Muscle layer of duodenum (tissue), 2 donors: ENCODE measurements around the gene PADI4.
"Not testable (repeated sequence)": the region's sequence is repeated elsewhere in the genome, so short reads cannot be mapped to it uniquely, and the experiment has no call there.

Experiments
- H3K27ac ChIP-seq: one replicate; pipeline ENCODE4 v1.7.0; 2013; ENCODE audit warnings: mild to moderate bottlenecking, low read length
- H3K27me3 ChIP-seq: one replicate; pipeline ENCODE4 v1.7.0; 2013; ENCODE audit warnings: low read depth, mild to moderate bottlenecking, control low read depth, low read length
- H3K36me3 ChIP-seq, 2 donors: one replicate each; pipeline ENCODE4 v1.7.0; 2013; ENCODE audit warnings: low read length in 2 of 2, control low read depth in 1 of 2, mild to moderate bottlenecking in 1 of 2; ENCODE audit not compliant: insufficient read depth in 2 of 2, control insufficient read depth in 1 of 2
- H3K4me1 ChIP-seq, 2 donors: one replicate each; pipeline ENCODE4 v1.7.0; 2013; ENCODE audit warnings: low read length in 2 of 2, mild to moderate bottlenecking in 2 of 2, control low read depth in 1 of 2, moderate library complexity in 1 of 2; ENCODE audit not compliant: insufficient read depth in 2 of 2, control insufficient read depth in 1 of 2
- H3K4me3 ChIP-seq, 2 donors: one replicate each; pipeline ENCODE4 v1.7.0; 2013; ENCODE audit warnings: low read length in 2 of 2, low read depth in 1 of 2, mild to moderate bottlenecking in 1 of 2
- H3K9me3 ChIP-seq, 2 donors: one replicate each; pipeline ENCODE4 v1.7.0; 2013; ENCODE audit warnings: low read length in 2 of 2, control low read depth in 1 of 2, mild to moderate bottlenecking in 1 of 2; ENCODE audit not compliant: control insufficient read depth in 1 of 2
- donor health status: healthy.

The PADI4 gene

GRCh38 chr1:17404820-17405219 lies 96.8 kb downstream of the PADI4 start:
- H3K27ac ChIP-seq, result no peak overlapping the region
- H3K36me3 ChIP-seq, result peaks cover 9 to 21% of the 10 kb centered on the region in 2 donors
- no peak overlapping the region for H3K4me3 ChIP-seq
- H3K27me3 ChIP-seq, result no peaks in the 10 kb centered on the region
- no peaks in the 10 kb centered on the region for H3K9me3 ChIP-seq
- H3K4me1 ChIP-seq, result no peaks in the 10 kb centered on the region

DNA sequence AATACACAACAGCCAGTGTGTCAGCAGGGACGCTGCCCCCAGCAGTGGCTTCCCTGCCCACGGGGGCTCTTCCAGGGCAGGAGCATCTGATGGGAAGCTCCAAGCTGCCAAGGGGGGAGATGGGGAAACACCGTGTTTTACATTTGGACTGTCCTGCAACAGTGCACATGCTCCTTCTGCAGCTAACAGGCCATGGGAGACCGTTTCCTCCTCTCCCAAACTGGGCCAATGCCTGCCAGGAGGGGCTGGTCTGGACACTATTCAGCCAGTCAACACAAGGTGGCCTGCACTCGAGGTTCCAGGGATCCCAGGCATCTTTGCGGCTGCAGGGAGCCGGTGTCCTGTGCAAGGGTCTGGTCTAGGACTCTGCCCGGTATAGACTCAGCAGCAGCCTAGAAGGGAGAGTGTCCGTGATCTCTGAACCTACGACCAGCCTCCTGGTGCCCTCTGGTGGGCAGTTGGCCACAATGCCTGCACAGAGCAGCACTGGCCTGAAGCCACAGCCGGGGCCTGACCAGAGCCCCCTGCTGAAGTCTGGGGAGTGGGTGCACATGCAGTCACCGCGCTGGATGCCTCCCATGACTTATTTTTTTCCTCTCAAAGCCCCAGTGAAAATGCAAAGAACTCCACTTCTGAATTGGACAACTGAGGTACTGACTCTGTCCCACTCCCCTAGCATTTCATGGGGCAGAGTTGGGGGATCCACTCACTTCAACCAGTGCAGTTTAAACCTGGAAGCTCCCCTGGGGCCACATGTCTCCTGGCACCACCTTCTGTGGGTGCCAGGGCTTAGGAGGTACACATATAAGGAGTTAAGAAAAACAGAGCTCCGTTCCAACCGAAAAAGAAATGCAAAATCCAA lies 98.1 kb downstream of the PADI4 start:
- Histone ChIP-seq H3K4me1 (no peaks in the 10 kb centered on the region), H3K36me3 (peaks cover 12 to 34% of the 10 kb centered on the region in 2 donors), H3K9me3 (no peaks in the 10 kb centered on the region), H3K27ac (no peak overlapping the region), H3K4me3 (no peak overlapping the region), H3K27me3 (no peaks in the 10 kb centered on the region)

GRCh38 chr1:17406760-17407475 lies 98.9 kb downstream of the PADI4 start:
- not testable (repeated sequence) for H3K9me3 ChIP-seq, H3K4me3 ChIP-seq, H3K4me1 ChIP-seq, H3K27ac ChIP-seq, H3K27me3 ChIP-seq
- peaks cover 18 to 37% of the 10 kb centered on the region in 2 donors for H3K36me3 ChIP-seq

DNA sequence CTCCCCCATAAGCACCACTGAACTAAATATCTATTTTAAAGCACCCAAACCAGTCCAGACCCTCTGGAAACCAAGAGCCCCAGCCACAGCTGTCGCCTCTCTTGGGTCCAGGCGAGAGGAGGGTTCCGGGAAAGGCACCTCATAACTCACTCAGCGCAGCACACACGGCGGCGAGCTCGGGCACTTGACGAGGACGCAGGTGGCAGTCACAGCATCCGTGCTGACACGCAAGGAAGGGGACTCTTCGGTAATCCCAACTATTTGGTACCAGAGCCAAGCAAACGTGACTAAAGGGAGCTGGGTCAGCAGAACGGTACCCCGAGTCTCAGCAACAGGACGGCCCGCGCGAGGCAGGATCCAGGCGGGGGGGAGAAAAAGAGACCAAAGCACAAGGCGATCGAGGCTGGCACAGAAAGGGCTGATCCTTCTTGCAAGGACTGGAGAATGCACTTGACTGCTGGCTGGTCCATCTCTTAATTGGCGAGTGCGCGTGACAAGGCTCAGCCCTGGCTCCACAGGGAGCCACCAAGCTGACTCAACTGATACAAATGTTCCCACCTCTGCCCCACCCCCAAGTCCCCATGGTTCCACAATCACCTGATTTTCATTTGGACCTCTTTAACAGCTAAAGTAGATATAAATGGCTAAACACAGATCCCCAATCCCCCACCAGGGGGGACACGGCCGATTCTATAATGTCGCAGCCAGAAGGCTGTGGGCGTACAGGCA lies 100.0 kb downstream of the PADI4 start:
- H3K27ac ChIP-seq, H3K27me3 ChIP-seq, H3K4me3 ChIP-seq, H3K4me1 ChIP-seq, H3K9me3 ChIP-seq: not testable (repeated sequence)
- peaks cover 29 to 47% of the 10 kb centered on the region in 2 donors for H3K36me3 ChIP-seq

- Histone ChIP-seq H3K36me3 (peaks cover 41 to 61% of the 10 kb centered on the region in 2 donors), H3K27ac (no peak overlapping the region), H3K27me3 (no peaks in the 10 kb centered on the region), H3K4me1 (no peaks in the 10 kb centered on the region), H3K4me3 (no peak overlapping the region), H3K9me3 (no peaks in the 10 kb centered on the region)
These were observed 101.4 kb downstream of the PADI4 start for GRCh38 chr1:17409391-17409811.

GRCh38 chr1:17412093-17412870 lies 104.3 kb downstream of the PADI4 start:
- Histone ChIP-seq H3K9me3 (no peaks in the 10 kb centered on the region), H3K4me1 (no peaks in the 10 kb centered on the region), H3K27ac (no peak overlapping the region), H3K4me3 (no peak overlapping the region), H3K27me3 (no peaks in the 10 kb centered on the region), H3K36me3 (peaks cover 59 to 86% of the 10 kb centered on the region in 2 donors)
